GM12878 (cell line): ENCODE results near the gene TIGD4. TPM values are rescaled to one million over a fixed set of nuclear protein-coding genes. Genes with fewer than 3 reads are reported as not detected.

Source experiments
- ATAC-seq: fragments of 200-7000 bp; cut with Tn5 transposase; 3 replicates; pipeline ENCODE4 v1.9.1; 2020; ENCODE audit warnings: mild to moderate bottlenecking, moderate library complexity
- BruUV-seq: library from RNA; stranded (reverse); fragments of 400-500 nt; replicated peaks from 2 replicates; lab custom pipeline; 2021; lab: Mats Ljungman, UMichigan
- CTCF ChIA-PET: fragments of 300-600 bp; sonication (Branson Sonifier 250); formaldehyde crosslinking; extraction: SDS; loops from one replicate; lab custom pipeline; 2021; ENCODE audit warnings: inconsistent platforms; lab: Yijun Ruan, JAX
- POLR2A ChIA-PET: fragments of 350-600 bp; formaldehyde crosslinking; extraction: SDS; loops from one replicate; lab custom pipeline; 2021; ENCODE audit warnings: inconsistent platforms; lab: Charles Lee
- RAD21 ChIA-PET: fragments of 300-600 bp; sonication (Branson Sonifier 250); formaldehyde crosslinking; loops from one replicate; lab custom pipeline; 2023; ENCODE audit warnings: antibody characterized with exemption; ENCODE audit not compliant: unreplicated experiment; lab: Charles Lee
- SMC1A ChIA-PET: fragments of 300-600 bp; sonication (Branson Sonifier 250); formaldehyde crosslinking; loops from one replicate; lab custom pipeline; 2023; ENCODE audit not compliant: unreplicated experiment, uncharacterized antibody; lab: Charles Lee
- DNase-seq: peaks from one replicate; pipeline ENCODE4 v3.0.0-alpha.2; 2011; ENCODE audit warnings: low read depth, low spot score
- FAIRE-seq: peaks from 3 replicates; lab custom pipeline; 2011; peaks lifted over from hg19 to GRCh38; lab: Jason Lieb, UNC
- H2AFZ ChIP-seq: 2 replicates; pipeline ENCODE4 v1.6.0; 2011; ENCODE audit warnings: low read depth, low read length, control low read depth; ENCODE audit not compliant: control insufficient read depth
- H3K27ac ChIP-seq: 2 replicates; pipeline ENCODE4 v1.5.1; 2011; ENCODE audit warnings: control low read depth; ENCODE audit not compliant: control insufficient read depth, insufficient read depth
- H3K27me3 ChIP-seq, 2 experiments: replicated peaks in 1 of 2; 2 replicates each; pipeline versions ENCODE4 v1.6.0 to v1.6.1; 2011; ENCODE audit warnings: low read length in 1 of 2; ENCODE audit not compliant: control insufficient read depth in 2 of 2, insufficient read depth in 2 of 2
- H3K36me3 ChIP-seq, 2 experiments: 2 replicates each; pipeline ENCODE4 v1.5.1; 2011; ENCODE audit warnings: low read length in 1 of 2; ENCODE audit not compliant: control insufficient read depth in 2 of 2, insufficient read depth in 2 of 2
- H3K4me1 ChIP-seq: 2 replicates; pipeline ENCODE4 v1.6.1; 2011; ENCODE audit warnings: mild to moderate bottlenecking, low read length, moderate library complexity, mixed read lengths; ENCODE audit not compliant: control insufficient read depth, insufficient read depth
- H3K4me2 ChIP-seq: 2 replicates; pipeline ENCODE4 v1.6.0; 2011; ENCODE audit warnings: control low read depth; ENCODE audit not compliant: control insufficient read depth, insufficient read depth
- H3K4me3 ChIP-seq: fragments of 200-600 bp; sonication (generic); 2 replicates; pipeline ENCODE4 v1.5.1; 2016
- H3K79me2 ChIP-seq: 2 replicates; pipeline ENCODE4 v1.6.0; 2011; ENCODE audit warnings: low read length; ENCODE audit not compliant: control insufficient read depth, insufficient read depth
- H3K9ac ChIP-seq: 2 replicates; pipeline ENCODE4 v1.8.0; 2011; ENCODE audit warnings: low read length, control low read depth, mixed read lengths; ENCODE audit not compliant: control insufficient read depth, insufficient read depth
- H3K9me3 ChIP-seq: replicated peaks from 3 replicates; pipeline ENCODE4 v1.5.1; 2011; ENCODE audit warnings: mild to moderate bottlenecking, low read length; ENCODE audit not compliant: control insufficient read depth, insufficient read depth
- H4K20me1 ChIP-seq: 2 replicates; pipeline ENCODE4 v1.6.0; 2011; ENCODE audit not compliant: control insufficient read depth, insufficient read depth
- ASH2L ChIP-seq: fragments of 300-600, 200-600 bp; sonication (generic); IDR thresholded peaks from 2 replicates; pipeline ENCODE4 v1.6.1; 2017; ENCODE audit warnings: low read depth, mild to moderate bottlenecking, borderline replicate concordance
- HDAC6 ChIP-seq: fragments of 200-600 bp; sonication (generic); IDR thresholded peaks from one replicate; pipeline ENCODE4 v1.8.0; 2017; ENCODE audit warnings: antibody characterized with exemption; ENCODE audit not compliant: unreplicated experiment
- KDM1A ChIP-seq: fragments of 200-600 bp; sonication (generic); IDR thresholded peaks from 2 replicates; pipeline ENCODE4 v1.6.1; 2016; ENCODE audit warnings: borderline replicate concordance
- NFYB ChIP-seq: IDR thresholded peaks from 2 replicates; pipeline ENCODE4 v1.6.1; 2011; ENCODE audit warnings: low read depth, mild to moderate bottlenecking, low read length, improper control_type of control experiment, moderate library complexity; ENCODE audit not compliant: insufficient read depth
- NRF1 ChIP-seq: conservative IDR thresholded peaks from 2 replicates; pipeline ENCODE4 v1.6.1; 2011; ENCODE audit warnings: mild to moderate bottlenecking, low read depth, low read length, improper control_type of control experiment
- POU2F2 ChIP-seq: IDR thresholded peaks from 3 replicates; pipeline ENCODE4 v1.6.1; 2011; ENCODE audit warnings: low read depth, mild to moderate bottlenecking, low read length, borderline replicate concordance
- SREBF2 ChIP-seq: IDR thresholded peaks from 2 replicates; pipeline ENCODE4 v1.6.1; 2012; ENCODE audit warnings: mild to moderate bottlenecking, low read length
- SRF ChIP-seq, 2 experiments: IDR thresholded peaks; 2 replicates each; pipeline ENCODE4 v1.6.1; 2011; ENCODE audit warnings: low read depth in 2 of 2, low read length in 2 of 2, mild to moderate bottlenecking in 1 of 2, moderate library complexity in 1 of 2
- ZBED1 ChIP-seq: IDR thresholded peaks from 2 replicates; pipeline ENCODE4 v1.6.1; 2016; ENCODE audit warnings: borderline replicate concordance
- WGBS: methylation state at CpG from one replicate; pipeline ENCODE4 v1.1.6; 2016; ENCODE audit warnings: low lambda C conversion rate; ENCODE audit not compliant: insufficient replicate concordance, insufficient coverage; ENCODE audit errors: missing lambda C conversion rate; 5-methylcytosine and 5-hydroxymethylcytosine counted together
- in situ Hi-C: fragments of 300-500 bp; cut with MboI; formaldehyde crosslinking; loops from 9 replicates; pipeline ENCODE4 v1.14.3; 2018; ENCODE audit warnings: mixed read lengths
- intact Hi-C: fragments of 100-400 bp; cut with micrococcal nuclease; formaldehyde crosslinking; loops from one replicate; pipeline ENCODE4 v1.14.2; 2022; ENCODE audit not compliant: unreplicated experiment
- polyA plus RNA-seq, 11 experiments: library from polyadenylated mRNA; depleted of rRNA in 4 of 11; unstranded in 6 of 11; stranded (reverse) in 5 of 11; fragments of >200 nt; fragmentation: Nextera tagmentation in 4 of 11; fragmentation: Illumina TruSeq in 1 of 11; extraction: Ambion mirVana in 4 of 11; extraction: Trizol in 1 of 11; gene quantifications; 1 replicate in 1 of 11; 2 replicates in 10 of 11; pipeline versions ENCODE4 v1.2.1 to v1.2.3, GENCODE V29; 2011 to 2016; ENCODE audit warnings: inconsistent platforms in 2 of 11, missing spikeins in 2 of 11, low read depth in 1 of 11
- total RNA-seq, 4 experiments: library from RNA; depleted of rRNA in 3 of 4; stranded (reverse); fragments of >200 nt in 3 of 4; fragmentation: Illumina TruSeq in 1 of 4; extraction: Trizol in 1 of 4; gene quantifications; 2 replicates each; pipeline versions ENCODE4 v1.2.1 to v1.2.3, GENCODE V29; 2013 to 2021
- TF ChIP-seq, protein P1 (sequence below): fragments of 450-650 bp; formaldehyde crosslinking; IDR thresholded peaks from 2 replicates; pipeline ENCODE4 v1.5.0; 2022; ENCODE audit warnings: mild to moderate bottlenecking, missing genetic modification characterization
- TF ChIP-seq, protein P2 (sequence below): IDR thresholded peaks from 2 replicates; pipeline ENCODE4 v1.6.1; 2012; ENCODE audit warnings: low read depth, low read length, improper control_type of control experiment
- TF ChIP-seq, protein P3 (sequence below): IDR thresholded peaks from 2 replicates; pipeline ENCODE4 v1.6.1; 2012; ENCODE audit warnings: improper control_type of control experiment, low read depth, low read length; ENCODE audit not compliant: insufficient replicate concordance
- TF ChIP-seq, protein P4 (sequence below): IDR thresholded peaks from 2 replicates; pipeline ENCODE4 v1.6.1; 2012; ENCODE audit warnings: low read length, inconsistent platforms

TIGD4 gene
- total and polyA plus RNA-seq, 10 of the 15 experiments (the other 5 are each of a cell fraction or from before 2014, with no cell fraction given) = 0.20 to 1.6 (median 0.48) TPM

DNA sequence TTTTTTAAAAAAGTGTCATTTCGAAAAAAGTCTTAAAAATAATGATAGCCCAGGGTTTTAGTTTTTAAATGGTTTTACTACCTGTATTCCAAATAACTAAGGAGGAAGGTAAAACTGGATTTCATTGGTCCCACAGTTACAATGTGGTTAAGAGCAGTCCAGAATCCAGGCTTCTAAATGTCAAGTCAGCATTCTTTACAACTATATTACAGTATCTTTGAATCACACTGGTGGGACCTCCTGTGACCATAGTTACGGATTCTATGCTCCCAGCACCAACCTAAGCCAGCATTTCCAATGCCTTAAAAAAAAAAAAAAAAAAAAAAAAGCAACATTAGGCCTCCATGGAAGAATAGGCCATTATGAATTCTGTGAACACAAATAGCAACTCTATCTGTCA lies 6.2 kb downstream of the TIGD4 start:
- 58% methylated on average over 2 of the region's 2 CpGs for WGBS
- Histone ChIP-seq H3K4me3 (no peak overlapping the region), H3K4me2 (no peak overlapping the region), H3K9me3 (no peaks in the 10 kb centered on the region), H3K79me2 (no peaks in the 10 kb centered on the region), H3K9ac (no peak overlapping the region), H3K4me1 (peaks cover 9% of the 10 kb centered on the region), H4K20me1 (no peaks in the 10 kb centered on the region), H3K27ac (no peak overlapping the region), H3K27me3 (no peaks in the 10 kb centered on the region), H2AFZ (no peak overlapping the region), H3K36me3 (no peaks in the 10 kb centered on the region)
- no peak for FAIRE-seq
- ChIA-PET POLR2A (no interaction called here), RAD21 (no interaction called here), SMC1A (interaction anchor here (1.3 kb wide), 1 partner anchor 221 kb away, joined by 3 read pairs; no protein-coding TSS in a partner anchor), CTCF (no interaction called here)
- no peak for ATAC-seq
- BruUV-seq = no TSS peak
- intact Hi-C loops (no loop called here), in situ Hi-C loops (no loop called here)
- DNase-seq = no peak
- TF ChIP-seq NRF1 (no peak), HDAC6 (no peak), POU2F2 (no peak), NFYB (no peak), KDM1A (no peak), SREBF2 (no peak), ZBED1 (no peak), ASH2L (no peak), SRF (IDR thresholded peaks at IDR 0.05; ENCODE audit: low read depth in 2 of 2, low read length in 2 of 2) (no peak)
- TF ChIP-seq, protein P1, sequence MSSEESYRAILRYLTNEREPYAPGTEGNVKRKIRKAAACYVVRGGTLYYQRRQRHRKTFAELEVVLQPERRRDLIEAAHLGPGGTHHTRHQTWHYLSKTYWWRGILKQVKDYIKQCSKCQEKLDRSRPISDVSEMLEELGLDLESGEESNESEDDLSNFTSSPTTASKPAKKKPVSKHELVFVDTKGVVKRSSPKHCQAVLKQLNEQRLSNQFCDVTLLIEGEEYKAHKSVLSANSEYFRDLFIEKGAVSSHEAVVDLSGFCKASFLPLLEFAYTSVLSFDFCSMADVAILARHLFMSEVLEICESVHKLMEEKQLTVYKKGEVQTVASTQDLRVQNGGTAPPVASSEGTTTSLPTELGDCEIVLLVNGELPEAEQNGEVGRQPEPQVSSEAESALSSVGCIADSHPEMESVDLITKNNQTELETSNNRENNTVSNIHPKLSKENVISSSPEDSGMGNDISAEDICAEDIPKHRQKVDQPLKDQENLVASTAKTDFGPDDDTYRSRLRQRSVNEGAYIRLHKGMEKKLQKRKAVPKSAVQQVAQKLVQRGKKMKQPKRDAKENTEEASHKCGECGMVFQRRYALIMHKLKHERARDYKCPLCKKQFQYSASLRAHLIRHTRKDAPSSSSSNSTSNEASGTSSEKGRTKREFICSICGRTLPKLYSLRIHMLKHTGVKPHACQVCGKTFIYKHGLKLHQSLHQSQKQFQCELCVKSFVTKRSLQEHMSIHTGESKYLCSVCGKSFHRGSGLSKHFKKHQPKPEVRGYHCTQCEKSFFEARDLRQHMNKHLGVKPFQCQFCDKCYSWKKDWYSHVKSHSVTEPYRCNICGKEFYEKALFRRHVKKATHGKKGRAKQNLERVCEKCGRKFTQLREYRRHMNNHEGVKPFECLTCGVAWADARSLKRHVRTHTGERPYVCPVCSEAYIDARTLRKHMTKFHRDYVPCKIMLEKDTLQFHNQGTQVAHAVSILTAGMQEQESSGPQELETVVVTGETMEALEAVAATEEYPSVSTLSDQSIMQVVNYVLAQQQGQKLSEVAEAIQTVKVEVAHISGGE (CRISPR knock-in tag) = no peak
- TF ChIP-seq, protein P2, sequence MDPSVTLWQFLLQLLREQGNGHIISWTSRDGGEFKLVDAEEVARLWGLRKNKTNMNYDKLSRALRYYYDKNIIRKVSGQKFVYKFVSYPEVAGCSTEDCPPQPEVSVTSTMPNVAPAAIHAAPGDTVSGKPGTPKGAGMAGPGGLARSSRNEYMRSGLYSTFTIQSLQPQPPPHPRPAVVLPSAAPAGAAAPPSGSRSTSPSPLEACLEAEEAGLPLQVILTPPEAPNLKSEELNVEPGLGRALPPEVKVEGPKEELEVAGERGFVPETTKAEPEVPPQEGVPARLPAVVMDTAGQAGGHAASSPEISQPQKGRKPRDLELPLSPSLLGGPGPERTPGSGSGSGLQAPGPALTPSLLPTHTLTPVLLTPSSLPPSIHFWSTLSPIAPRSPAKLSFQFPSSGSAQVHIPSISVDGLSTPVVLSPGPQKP = no peak
- TF ChIP-seq, protein P3, sequence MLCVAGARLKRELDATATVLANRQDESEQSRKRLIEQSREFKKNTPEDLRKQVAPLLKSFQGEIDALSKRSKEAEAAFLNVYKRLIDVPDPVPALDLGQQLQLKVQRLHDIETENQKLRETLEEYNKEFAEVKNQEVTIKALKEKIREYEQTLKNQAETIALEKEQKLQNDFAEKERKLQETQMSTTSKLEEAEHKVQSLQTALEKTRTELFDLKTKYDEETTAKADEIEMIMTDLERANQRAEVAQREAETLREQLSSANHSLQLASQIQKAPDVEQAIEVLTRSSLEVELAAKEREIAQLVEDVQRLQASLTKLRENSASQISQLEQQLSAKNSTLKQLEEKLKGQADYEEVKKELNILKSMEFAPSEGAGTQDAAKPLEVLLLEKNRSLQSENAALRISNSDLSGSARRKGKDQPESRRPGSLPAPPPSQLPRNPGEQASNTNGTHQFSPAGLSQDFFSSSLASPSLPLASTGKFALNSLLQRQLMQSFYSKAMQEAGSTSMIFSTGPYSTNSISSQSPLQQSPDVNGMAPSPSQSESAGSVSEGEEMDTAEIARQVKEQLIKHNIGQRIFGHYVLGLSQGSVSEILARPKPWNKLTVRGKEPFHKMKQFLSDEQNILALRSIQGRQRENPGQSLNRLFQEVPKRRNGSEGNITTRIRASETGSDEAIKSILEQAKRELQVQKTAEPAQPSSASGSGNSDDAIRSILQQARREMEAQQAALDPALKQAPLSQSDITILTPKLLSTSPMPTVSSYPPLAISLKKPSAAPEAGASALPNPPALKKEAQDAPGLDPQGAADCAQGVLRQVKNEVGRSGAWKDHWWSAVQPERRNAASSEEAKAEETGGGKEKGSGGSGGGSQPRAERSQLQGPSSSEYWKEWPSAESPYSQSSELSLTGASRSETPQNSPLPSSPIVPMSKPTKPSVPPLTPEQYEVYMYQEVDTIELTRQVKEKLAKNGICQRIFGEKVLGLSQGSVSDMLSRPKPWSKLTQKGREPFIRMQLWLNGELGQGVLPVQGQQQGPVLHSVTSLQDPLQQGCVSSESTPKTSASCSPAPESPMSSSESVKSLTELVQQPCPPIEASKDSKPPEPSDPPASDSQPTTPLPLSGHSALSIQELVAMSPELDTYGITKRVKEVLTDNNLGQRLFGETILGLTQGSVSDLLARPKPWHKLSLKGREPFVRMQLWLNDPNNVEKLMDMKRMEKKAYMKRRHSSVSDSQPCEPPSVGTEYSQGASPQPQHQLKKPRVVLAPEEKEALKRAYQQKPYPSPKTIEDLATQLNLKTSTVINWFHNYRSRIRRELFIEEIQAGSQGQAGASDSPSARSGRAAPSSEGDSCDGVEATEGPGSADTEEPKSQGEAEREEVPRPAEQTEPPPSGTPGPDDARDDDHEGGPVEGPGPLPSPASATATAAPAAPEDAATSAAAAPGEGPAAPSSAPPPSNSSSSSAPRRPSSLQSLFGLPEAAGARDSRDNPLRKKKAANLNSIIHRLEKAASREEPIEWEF = no peak
- TF ChIP-seq, protein P4, sequence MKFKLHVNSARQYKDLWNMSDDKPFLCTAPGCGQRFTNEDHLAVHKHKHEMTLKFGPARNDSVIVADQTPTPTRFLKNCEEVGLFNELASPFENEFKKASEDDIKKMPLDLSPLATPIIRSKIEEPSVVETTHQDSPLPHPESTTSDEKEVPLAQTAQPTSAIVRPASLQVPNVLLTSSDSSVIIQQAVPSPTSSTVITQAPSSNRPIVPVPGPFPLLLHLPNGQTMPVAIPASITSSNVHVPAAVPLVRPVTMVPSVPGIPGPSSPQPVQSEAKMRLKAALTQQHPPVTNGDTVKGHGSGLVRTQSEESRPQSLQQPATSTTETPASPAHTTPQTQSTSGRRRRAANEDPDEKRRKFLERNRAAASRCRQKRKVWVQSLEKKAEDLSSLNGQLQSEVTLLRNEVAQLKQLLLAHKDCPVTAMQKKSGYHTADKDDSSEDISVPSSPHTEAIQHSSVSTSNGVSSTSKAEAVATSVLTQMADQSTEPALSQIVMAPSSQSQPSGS = no peak
